Measurements from ENCODE around the gene BRINP3.
"Not testable (repeated sequence)": the region's sequence is repeated elsewhere in the genome, so short reads cannot be mapped to it uniquely, and the experiment has no call there.

The BRINP3 gene

DNA sequence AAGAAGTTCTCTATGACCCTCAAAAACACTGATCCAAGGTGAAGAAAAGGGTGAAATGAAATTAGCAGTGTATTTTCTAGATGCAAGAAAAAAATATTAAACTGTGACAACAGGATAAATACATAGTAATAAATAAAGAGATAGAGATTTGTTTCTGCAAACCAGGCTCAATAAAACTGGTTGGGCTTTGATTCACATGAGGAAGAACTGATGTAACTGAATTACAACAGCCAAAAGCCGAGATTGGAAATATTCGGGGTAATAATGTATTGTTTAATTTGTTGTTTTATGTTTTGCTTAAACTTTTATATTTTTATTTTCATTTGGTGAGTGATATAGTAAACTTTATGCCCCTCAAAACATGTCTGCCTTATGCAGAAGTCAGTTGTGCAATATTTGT is 285.0 kb downstream of the BRINP3 start:
- DNase-seq (ENCODE audit: low read depth, low spot score), result no peak

DNA sequence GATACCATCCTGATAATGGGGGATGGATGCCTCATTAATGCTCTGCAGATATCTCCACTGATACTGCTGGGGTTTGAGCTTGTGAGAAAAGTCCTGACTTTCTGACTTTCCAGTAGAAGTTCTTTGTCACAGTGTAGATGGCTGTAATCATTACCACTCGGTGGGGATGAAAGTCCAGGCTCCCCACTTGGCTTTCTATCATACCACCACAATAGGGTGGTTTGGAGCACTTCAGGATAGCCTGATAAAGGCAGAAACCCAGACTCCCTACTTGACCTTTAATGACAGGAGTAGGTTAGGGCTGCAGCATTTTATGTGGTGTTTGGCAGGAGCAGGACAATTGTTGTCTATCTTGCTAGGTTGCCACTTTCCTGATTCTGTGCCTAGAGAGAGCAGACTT is 294.1 kb downstream of the BRINP3 start:
- DNase-seq (ENCODE audit: low read depth, low spot score), result no peak

DNA sequence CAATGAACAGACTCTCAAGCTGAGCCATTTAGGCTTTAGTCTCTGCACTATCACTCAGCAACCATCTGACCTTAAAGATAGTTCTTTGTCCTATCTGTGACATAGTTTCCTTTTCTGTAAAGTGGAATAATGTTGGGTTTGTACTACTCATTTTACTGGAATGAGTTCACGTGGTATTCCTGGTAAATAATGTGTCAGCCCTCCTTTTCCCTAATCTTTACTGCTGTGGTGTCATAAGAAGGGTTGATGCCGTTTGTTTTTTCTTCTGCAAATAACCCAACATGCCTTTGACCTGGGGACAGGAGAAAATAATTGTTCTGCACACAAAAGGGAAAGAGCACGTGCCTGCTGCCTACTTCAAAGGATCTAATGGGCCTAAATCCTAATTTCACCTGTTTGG is 297.8 kb downstream of the BRINP3 start:
- DNase-seq (ENCODE audit: low read depth, low spot score), result no peak

DNA sequence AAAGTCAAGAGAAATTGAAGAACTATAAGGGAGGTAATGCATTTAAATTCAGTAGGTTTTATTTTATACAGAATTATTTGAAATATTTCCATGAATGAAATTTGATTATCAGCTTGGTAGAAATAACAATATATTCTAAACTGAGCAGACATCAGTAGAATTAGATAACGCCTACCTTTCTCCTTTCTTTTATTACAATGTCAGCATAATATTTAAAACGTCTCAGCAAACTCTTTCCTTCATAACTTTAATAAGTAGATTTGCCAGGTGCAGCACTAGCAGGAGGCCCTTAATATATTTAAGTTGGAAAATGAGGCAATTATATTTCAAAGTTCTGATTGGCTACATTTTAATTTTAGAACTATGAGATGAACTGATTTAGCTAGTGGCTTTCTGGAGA is 298.8 kb downstream of the BRINP3 start:
- no peak for DNase-seq (ENCODE audit: low read depth, low spot score)

DNA sequence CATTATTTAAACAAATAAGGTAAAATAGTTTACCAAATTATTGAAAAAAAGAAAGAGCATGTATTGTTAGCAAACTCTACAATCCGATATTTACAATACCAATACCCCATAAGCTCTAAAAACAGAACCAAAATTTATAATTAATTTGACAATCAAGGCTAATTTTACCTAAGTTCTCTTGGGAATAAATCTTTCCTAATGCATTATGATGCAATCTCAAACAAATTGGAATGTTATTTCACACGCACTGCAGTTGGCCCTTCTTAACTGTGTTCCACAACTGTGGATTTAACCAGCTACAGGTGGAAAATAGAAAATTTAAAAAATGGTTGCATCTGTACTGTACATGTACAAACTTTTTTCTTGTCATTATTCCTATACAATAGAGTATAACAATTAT is 300.1 kb downstream of the BRINP3 start:
- no peak for DNase-seq (ENCODE audit: low read depth, low spot score)

DNA sequence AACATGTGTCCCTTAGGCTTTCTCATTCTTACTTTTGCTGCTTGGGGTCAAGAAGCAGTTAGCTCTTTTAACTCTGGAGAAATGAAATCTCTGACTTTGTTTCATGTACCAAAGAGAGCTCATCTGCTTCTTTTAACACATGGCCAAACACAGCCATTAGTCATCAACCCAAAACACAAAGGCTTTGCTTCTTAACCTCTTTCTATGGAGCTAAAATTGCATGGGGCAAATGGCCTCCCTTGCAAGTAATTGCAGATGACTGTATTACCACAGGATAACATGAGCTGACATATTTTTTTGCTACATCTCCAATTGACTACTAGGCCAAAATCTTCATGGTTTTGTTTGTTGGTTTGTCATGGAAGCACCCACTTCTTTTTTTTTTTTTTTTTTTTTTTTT is 300.9 kb downstream of the BRINP3 start:
- no peak for DNase-seq (ENCODE audit: low read depth, low spot score)

DNA sequence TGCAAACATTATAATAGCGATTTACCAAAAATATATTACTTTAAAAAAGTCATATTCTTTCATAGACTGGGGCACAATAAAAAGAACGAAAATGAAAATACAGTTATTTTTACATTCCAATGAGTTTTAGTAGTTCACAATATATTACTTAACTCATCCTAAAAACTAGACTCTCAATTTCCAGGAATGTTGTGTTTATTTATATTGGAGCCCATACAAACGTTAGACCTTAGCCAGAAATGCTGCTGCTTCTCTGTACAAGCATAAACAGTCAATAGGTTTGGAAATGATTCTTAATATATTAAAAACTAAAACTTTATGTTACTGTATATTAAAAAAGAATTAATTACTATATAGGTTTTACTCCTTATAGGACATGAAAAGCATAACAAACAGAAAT is 302.3 kb downstream of the BRINP3 start:
- DNase-seq (ENCODE audit: low read depth, low spot score), result no peak

DNA sequence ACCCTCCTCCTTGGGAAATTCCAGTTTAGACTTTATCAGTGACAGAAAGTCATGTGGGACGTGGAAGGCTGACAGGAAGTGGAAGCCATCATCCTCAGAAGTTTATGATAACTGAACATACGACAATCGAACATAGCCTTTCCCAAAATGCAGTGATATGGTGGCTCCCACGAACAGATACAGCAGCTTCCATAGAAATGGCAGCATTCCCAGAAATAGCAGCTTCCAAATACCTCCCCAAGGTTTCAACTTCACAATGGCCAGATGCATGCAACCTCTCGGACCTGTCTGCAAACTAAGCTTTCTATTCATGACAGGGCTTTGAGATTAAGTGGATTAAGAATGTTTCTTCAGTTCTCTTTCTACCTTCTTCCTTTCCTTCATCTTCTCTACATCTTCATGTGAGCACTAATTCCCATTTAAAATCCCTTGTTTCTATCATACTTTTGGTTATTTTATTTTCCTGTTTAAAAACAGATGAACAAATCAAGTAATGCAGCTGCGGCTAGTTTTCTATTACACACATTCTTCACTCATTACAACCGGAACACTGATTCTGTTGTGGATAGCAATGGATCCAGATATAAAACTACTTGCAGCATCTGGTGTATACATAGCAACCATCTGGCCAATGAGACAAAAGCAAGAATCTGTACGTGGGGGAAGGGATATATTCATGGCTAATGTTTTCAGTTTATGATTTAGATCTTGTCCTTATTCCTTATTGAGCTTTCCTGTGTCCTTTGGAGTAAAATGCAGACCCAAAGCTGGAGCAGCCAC is 304.8 kb downstream of the BRINP3 start:
- no peak for DNase-seq (ENCODE audit: low read depth, low spot score)

DNA sequence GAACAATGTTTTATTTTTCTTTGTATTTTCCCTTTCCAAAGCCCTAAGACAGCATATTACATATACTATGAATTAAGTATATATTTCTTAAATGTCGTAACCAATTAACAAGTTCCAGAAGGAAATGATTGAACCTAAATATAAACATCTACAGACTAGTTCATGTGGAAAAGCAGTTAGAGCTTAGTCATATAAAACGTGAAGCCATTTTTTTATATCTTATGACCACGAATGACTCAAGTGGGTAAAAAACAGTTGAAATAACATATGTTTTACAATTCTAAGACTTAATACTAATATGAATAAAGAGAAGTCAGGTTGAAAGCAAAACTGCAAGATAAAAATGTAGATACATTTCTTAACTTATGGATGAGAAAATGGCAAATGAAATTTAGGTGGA is 307.3 kb downstream of the BRINP3 start:
- DNase-seq (ENCODE audit: low read depth, low spot score), result no peak

DNA sequence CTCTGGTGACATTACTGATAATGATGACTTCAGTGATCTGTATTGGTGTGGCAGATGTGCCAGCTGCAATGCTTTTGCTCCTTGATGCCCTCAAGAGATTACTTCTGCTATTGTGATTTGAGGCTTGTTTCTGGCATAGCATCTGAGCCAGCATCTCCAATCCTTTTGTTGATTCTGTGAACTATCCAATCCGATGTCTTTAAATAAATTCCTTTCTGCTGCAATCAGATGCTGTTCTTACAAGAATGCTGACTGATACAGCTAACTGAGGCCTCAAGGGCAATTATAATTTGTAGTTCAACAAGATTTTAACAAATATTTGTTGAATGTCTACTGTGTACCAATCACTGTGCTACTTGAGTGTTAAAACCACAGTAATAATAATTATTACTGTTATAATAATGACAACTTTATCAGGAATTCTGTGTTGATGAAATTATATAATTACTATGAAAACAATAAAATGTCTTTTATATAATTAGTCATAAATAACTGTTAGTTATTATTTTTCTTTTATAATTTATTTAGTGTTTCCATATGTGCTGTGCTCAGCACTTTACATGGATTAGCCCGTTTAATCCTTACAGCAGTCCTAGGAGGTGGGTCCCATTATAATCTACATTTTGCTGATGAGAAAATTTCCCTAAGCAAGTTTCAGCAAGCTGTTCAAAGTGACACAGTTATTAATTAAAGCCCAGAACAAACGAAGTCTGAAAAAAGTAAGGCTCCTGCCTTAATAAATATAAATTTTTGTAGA is 308.2 kb downstream of the BRINP3 start:
- DNase-seq (ENCODE audit: low read depth, low spot score), result no peak

DNA sequence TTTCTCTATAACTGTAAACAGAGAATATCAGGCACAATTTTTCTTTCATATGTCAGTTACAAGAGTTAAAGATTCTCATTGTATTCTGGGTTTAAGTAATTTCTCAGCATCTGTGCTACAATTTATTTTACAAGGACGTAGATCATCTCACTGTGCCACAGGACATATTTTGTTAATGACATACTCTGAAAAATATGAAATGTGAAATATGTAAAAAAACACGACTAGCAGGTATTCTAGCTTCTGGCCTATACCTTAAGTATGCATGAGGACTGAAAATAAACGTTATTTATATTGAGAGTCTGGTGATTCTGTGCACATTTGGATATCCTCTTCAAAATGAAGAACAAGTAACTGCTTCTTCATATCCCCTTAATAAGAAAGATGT is 308.8 kb downstream of the BRINP3 start:
- no peak for DNase-seq (ENCODE audit: low read depth, low spot score)

DNA sequence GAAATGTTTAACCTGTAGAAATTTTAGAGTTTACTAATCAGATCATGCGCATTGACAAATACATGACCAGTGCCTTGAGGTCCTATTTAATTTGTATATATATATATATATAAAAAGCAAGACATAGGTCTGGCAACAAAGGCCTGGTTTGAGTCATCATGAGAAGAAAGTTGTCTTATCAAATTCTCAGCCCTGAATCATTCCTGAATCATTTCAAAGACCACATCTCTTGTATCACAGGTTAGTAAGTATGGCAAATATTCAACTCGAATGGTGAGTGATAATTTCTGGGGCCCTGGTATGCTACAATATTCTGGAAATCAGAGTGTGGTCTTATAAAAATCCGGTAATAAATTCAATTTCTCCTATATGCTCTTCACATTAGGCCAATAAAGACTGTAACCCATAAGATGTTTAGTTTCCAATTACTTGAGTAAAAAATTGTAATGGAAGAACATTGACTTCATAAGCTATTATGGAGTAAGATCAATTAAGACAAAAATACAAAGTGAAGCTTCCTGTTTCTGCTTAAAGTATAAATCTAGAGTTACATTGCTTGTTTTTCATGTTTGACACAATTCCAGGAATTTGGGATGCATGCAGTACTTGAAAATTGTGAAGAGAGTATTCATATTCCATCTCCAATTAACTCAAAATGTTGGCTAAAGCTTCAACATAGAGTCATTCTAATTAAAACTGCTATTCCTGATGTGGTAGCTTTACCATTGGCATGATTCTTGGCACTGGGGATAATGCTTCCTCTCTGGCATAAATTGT is 309.4 kb downstream of the BRINP3 start:
- no peak for DNase-seq (ENCODE audit: low read depth, low spot score)

DNA sequence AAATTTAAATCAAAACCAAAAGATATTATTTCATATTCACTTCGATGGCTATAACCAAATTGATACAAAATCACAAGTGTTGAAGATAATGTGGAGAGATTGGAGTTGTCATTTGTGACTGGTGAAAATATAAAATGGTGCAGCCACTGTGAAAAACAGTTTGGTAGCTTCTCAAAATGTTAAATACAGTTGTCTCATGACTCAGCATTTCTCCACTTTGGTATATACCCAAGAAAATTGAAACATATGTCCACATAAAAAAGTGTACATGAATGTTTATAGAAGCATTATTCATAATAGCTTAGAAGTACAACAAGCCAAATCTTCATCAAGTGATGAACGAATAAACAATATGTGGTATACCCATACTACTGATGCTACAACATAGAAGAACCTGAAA is 318.5 kb downstream of the BRINP3 start:
- no peak for DNase-seq (ENCODE audit: low read depth, low spot score)

DNA sequence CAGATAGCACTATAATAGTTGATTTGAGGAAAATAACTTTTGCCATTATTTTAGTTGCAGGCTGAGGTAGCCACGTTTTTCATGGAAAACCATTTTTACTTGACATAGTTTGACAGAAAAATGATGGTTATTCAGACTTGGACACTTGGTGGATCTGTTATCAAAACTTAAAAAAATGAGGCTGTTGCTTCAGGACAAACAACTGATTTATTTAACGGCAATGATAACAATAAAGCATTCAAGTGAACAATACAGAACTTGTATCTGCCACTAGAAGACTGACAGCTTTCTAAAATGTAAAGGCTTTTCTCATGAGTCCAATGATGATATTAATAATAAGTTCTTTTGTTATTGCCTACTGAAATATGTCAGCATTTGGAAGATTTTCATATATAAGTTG is 322.9 kb downstream of the BRINP3 start:
- DNase-seq (ENCODE audit: low read depth, low spot score), result no peak

DNA sequence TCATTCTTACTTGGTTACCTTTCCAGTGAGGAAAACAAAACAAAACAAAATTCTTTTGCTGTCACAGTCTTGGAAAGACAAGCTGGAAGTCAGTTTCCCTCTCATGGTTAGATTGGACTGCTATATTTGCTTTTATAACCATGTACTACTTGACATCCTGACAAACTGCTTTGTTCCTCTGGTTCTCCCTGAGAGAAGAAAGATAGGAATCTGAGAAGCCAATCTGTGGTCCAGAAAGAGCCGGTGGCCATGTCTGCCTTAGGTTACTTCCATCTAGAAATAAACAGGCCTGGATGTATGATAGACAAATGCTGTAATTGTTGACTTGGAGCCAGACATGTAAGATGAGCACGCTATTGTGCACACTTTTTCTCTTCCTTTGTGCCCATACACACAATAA is 330.0 kb downstream of the BRINP3 start:
- no peak for DNase-seq (ENCODE audit: low read depth, low spot score)

DNA sequence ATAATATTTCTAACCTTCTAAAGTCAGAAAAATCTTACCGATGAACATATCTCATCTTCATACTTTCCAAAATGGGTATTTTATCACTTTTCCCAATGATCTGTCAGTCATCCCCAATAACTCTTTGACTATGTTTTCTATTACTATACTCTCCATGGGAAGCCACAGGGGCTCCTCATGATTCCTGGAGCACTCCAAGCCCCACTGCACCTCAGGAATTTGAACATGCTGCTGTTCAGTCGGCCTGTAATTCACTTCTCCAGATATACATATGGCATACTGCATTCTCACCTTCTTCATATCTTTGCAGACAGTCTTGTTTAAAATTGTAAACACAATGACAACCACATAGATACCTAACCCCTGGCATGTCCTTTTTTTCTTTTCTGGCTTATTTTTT is 333.0 kb downstream of the BRINP3 start:
- DNase-seq (ENCODE audit: low read depth, low spot score), result no peak

DNA sequence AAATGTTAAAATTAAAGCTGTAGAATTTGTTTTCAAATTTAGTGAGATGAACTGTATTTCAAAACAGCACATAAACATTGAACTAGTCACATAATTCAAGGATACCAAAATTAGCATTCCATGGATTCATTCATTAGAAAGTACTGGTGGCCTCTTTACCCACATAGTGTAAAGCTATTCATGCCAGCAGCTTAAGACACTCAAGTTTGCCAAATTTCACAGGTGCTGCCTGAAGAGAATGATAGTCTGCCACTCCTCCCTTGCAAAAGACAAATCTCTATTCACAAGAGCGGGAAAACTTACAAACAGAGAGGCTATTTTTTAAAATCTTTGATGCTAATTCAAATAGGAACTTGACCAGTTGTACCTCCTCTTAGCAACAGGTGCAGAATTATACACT is 337.0 kb downstream of the BRINP3 start:
- no peak for DNase-seq (ENCODE audit: low read depth, low spot score)

DNA sequence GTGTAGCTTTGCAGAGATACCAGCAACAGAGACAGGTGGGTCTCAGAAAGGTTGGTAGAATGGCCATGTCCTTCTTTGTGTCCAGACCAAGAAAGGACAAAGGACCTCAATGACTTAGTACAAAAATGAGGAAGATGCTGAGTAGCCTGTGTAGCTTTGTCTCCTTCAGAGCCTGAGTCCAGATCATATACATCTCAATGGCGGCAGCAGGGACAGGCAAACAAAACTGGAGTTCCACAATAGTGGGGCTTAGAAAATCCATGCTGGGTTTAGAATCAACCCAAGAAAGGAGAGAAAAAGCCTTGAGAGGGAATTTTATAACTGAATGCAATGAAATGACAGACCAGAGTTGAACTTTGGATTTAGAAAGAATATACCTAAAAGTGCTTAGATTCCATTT is 339.0 kb downstream of the BRINP3 start:
- DNase-seq (ENCODE audit: low read depth, low spot score), result no peak

DNA sequence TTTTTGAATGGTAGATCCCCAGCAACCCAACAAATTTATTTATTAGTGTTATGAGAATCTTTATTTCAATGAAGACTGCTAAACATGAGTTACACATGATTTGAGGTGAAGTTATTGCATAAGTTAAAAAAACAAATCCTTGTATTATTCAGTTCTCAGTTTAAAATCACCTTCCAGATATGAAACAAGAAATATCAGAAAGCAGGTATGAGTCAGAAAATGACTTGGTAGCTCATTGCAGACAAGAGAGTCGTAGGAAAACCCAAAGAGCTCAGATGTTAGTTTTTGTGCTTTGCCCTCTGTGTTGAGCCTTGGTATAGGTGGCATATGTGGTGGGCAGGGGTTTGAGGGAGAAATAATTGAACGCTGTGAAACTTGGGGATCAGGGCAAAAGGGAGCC is 339.4 kb downstream of the BRINP3 start:
- DNase-seq (ENCODE audit: low read depth, low spot score), result no peak

DNA sequence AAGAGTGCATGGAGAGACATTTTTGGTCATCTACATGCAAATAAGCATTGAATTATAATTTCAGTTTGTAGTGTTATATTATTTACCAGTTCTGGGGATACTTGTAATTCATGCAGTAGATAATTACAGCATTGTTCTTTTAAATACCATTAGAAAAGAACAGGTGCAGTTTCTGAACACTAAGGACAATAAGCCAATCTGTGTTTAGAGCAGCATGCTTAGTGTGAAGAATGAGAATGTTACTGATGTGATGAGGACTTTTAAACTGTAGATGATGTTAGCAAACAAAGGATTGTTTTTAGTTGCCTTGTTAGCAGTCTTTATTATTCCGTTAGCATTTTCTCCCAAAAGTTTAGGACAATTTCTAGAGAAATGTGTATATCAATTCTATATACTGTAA is 348.3 kb downstream of the BRINP3 start:
- no peak for DNase-seq (ENCODE audit: low read depth, low spot score)

DNA sequence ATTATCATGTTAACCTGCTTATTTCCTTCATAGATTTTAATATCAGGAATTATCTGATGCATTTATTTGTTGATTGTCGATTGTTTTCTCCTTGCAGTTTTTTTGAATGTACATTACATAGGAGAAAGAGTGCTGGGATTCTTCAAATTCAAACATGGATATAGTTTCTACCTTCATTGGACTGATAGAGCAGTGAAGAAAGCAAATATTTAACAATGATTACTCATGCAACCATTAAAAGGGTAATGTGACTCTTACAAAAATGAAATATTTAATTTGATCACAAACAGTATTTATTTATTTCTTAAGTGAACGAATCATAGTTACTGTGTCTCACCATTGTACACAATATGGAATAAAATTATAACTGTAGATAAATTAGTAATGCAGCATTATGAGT is 350.9 kb downstream of the BRINP3 start:
- no peak for DNase-seq (ENCODE audit: low read depth, low spot score)

DNA sequence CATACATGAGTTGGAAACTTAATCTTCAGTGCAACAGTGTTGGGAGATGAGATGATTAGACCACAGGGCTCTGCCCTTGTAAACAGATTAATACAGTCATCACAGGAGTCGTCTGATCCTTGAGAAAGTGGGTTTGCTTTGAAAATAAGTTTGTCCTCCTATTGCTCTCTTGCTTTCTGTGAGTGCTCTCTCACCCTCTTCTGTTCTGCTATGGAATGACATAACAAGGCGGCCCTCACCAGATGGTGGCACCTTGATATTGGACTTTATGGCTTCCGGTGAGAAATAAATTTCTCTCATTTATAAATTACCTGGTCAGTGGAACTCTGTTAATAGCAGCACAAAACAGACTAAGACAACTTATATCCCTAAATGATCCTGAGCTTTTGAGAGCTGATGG is 353.6 kb downstream of the BRINP3 start:
- DNase-seq (ENCODE audit: low read depth, low spot score), result no peak

DNA sequence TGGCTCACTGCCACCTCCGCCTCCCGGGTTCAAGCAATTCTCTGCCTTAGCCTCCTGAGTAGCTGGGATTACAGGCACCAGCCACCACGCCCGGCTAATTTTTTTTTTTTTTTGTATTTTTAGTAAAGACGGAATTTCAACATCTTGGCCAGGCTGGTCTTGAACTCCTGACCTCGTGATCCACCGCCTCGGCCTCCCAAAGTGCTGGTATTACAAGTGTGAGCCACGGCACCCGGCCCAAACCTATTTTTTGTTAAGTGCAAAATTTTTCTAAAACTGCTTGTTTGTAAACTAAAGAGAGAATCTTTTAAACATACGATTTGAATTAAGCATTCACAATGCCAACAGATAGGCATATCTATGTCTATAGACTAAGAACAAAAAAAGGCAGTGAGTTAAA is 357.1 kb downstream of the BRINP3 start:
- not testable (repeated sequence) for DNase-seq (ENCODE audit: low read depth, low spot score)
